SW 1271 (cell line): ENCODE measurements around the gene ADARB2.

Experiments used
- DNase-seq, 2 experiments: peaks; one replicate each; lab custom pipeline; 2025; lab: John Stamatoyannopoulos, UW

The ADARB2 gene

GRCh38 chr10:1204434-1205326 lies 532.6 kb downstream of the ADARB2 start:
- no peak for DNase-seq

GRCh38 chr10:1203704-1204103 lies 533.6 kb downstream of the ADARB2 start:
- no peak for DNase-seq

- no peak for DNase-seq
These were observed 534.1 kb downstream of the ADARB2 start for GRCh38 chr10:1203216-1203615.

- no peak for DNase-seq
These were observed 535.0 kb downstream of the ADARB2 start for GRCh38 chr10:1202343-1202742.

- DNase-seq, result no peak
These were observed 536.2 kb downstream of the ADARB2 start for GRCh38 chr10:1200866-1201807.

- no peak for DNase-seq
These were observed 537.2 kb downstream of the ADARB2 start for GRCh38 chr10:1199897-1200721.

- DNase-seq, result no peak
These were observed 538.0 kb downstream of the ADARB2 start for GRCh38 chr10:1199345-1199673.

- DNase-seq, result no peak
These were observed 538.6 kb downstream of the ADARB2 start for GRCh38 chr10:1198453-1199344.

- DNase-seq, result no peak
These were observed 539.9 kb downstream of the ADARB2 start for GRCh38 chr10:1197384-1197783.

GRCh38 chr10:1196656-1197055 lies 540.7 kb downstream of the ADARB2 start:
- no peak for DNase-seq

- DNase-seq, result no peak
These were observed 541.5 kb downstream of the ADARB2 start for GRCh38 chr10:1195828-1196227.

GRCh38 chr10:1194161-1194560 lies 543.2 kb downstream of the ADARB2 start:
- DNase-seq, result no peak

- no peak for DNase-seq
These were observed 543.8 kb downstream of the ADARB2 start for GRCh38 chr10:1193561-1193960.

- DNase-seq, result no peak
These were observed 545.6 kb downstream of the ADARB2 start for GRCh38 chr10:1191752-1192151.

GRCh38 chr10:1190791-1191490 lies 546.4 kb downstream of the ADARB2 start:
- no peak for DNase-seq

- no peak for DNase-seq
These were observed 547.3 kb downstream of the ADARB2 start for GRCh38 chr10:1190052-1190395.

- no peak for DNase-seq
These were observed 547.9 kb downstream of the ADARB2 start for GRCh38 chr10:1189166-1190051.

- DNase-seq, result no peak
These were observed 548.7 kb downstream of the ADARB2 start for GRCh38 chr10:1188558-1189135.
